NCI-H748 (cell line): ENCODE data around the gene IFITM1.

Experiments
- DNase-seq: peaks from one replicate; lab custom pipeline; 2025; ENCODE audit not compliant: unreplicated experiment; lab: John Stamatoyannopoulos, UW

The IFITM1 gene

GRCh38 chr11:282630-283360, 31.0 kb upstream of the IFITM1 start:
- no peak for DNase-seq

- peak; percentile 11 for DNase-seq
These were observed 30.3 kb upstream of the IFITM1 start for GRCh38 chr11:283405-284104.

- no peak for DNase-seq
These were observed 29.5 kb upstream of the IFITM1 start for GRCh38 chr11:284105-285020.

GRCh38 chr11:285021-285893, 28.6 kb upstream of the IFITM1 start:
- no peak for DNase-seq

- no peak for DNase-seq
These were observed 28.0 kb upstream of the IFITM1 start for GRCh38 chr11:285894-286220.

- peak; percentile 28 for DNase-seq
These were observed 26.6 kb upstream of the IFITM1 start for GRCh38 chr11:286977-287820.

GRCh38 chr11:287821-288477, 25.9 kb upstream of the IFITM1 start:
- DNase-seq, result no peak

GRCh38 chr11:288478-289397, 25.1 kb upstream of the IFITM1 start, which contains the start of gene PGGHG:
Gene PGGHG, plus strand, starts transcription at chr11:289126. Its CDS starts 691 bp downstream, at chr11:289817.
- DNase-seq, result peak; percentile 62

- no peak for DNase-seq
These were observed 24.5 kb upstream of the IFITM1 start for GRCh38 chr11:289398-289711.

GRCh38 chr11:289712-290620, 23.9 kb upstream of the IFITM1 start:
- DNase-seq, result no peak

- DNase-seq, result no peak
These were observed 23.1 kb upstream of the IFITM1 start for GRCh38 chr11:290621-291231.

- DNase-seq, result no peak
These were observed 22.3 kb upstream of the IFITM1 start for GRCh38 chr11:291281-292210.

- DNase-seq, result no peak
These were observed 21.4 kb upstream of the IFITM1 start for GRCh38 chr11:292211-293121.

- DNase-seq, result no peak
These were observed 20.5 kb upstream of the IFITM1 start for GRCh38 chr11:293271-293851.
